HG02973 (cell line): ENCODE measurements around the gene DGKD.

Experiments
- ATAC-seq: cut with Tn5 transposase; IDR thresholded peaks from one replicate; pipeline ENCODE4 v1.9.1; 2021; ENCODE audit warnings: moderate library complexity; ENCODE audit not compliant: unreplicated experiment

DGKD gene

DNA sequence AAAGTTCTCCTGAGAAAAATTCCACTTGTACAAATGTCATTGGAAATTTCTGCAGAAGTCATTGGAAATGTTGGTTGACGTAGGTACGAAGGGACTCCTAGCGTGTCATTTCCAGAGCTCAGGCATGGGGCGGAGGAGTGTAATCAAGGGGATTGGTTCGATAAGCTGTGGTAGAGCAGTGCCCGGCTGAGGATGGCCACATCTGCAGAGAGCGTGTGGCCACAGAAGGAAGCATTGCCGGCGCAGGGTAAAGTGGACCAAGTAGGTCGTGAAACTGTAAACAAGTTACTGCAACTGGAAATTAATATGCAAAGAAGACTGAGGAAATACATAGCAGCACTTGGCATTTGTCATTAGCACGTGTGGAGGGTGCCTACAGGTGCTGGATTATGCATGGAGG, 101.8 kb downstream of the DGKD start:
- no peak for ATAC-seq

DNA sequence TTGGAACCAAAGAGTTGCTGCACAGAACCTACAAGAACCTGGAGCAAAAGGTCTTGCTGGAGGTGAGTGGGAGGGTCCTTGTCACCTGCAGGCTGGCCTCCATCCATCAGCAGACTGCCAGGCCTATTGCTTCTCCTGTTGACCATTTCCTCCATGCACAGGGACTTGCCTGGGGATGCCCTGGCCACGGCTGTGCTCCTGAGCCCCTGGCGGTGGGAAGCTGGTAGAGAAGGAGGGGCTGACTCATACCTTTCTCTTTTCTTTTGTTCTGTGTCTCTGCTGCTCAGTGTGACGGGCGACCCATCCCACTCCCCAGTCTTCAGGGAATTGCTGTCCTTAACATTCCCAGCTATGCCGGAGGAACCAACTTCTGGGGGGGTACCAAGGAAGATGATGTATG, 102.6 kb downstream of the DGKD start:
- ATAC-seq: no peak

DNA sequence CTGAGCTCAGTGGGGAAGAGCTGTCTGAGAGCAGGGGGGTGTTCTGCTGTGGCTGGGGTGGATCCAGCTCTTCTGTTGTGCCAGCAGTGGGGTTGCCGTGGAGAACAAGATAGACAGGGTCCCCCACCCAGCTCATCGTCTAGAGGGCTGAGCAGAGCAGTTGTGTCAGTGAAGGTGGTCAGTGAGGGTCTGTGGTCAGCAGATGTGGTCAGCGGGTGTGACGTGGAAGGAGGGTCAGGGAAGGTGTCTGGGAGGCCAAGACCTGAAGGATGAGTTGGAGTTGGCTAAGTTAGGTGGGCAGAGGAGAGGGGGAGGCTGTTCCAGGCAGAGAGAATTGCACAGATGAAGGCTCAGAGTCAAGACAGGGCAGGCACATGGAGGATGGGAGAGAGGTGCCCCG, 103.1 kb downstream of the DGKD start:
- ATAC-seq: no peak

DNA sequence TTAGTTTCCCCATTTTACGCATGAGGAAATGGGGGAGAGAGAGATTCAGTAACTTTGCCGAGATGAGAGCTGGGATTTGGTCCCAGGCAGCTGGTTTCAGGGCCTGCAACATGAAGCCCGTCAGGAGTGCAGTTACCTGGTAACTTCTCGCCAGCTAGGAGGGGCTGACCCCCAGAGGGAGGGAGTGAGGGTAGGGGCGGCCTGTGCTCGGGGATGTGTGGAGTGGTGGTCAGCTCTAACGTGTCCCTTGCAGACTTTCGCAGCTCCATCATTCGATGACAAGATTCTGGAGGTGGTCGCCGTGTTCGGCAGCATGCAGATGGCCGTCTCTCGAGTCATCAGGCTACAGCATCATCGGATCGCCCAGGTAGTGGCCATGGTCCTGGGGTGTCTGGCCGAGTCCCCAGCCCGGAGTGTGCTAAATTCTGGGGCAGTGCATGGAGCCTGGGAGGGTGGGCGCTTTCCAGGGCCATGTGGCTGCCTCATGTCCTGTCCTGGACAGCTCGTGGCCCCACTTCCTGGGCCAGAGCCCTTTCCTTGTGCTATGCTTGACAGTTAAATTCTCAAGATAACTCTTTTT, 103.8 kb downstream of the DGKD start:
- no peak for ATAC-seq

DNA sequence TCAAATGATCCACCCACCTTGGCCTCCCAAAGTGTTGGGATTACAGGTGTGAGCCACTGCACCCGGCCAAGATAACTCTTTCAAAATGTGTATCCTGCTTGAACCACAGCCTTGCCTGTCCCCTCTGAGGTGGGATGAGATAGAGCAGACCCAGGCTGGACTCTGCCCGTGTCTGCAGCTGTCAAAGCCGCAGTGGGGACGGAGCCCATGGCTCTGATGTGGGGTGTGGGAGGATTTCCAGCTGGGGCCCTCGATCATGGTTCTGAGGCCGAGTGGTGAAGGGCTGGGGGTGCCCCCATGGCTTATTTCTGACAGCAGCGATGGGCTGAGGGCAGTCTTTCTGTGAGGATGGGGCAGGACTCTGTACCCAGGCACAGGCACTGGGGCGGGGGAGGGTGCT, 104.5 kb downstream of the DGKD start:
- ATAC-seq: no peak

DNA sequence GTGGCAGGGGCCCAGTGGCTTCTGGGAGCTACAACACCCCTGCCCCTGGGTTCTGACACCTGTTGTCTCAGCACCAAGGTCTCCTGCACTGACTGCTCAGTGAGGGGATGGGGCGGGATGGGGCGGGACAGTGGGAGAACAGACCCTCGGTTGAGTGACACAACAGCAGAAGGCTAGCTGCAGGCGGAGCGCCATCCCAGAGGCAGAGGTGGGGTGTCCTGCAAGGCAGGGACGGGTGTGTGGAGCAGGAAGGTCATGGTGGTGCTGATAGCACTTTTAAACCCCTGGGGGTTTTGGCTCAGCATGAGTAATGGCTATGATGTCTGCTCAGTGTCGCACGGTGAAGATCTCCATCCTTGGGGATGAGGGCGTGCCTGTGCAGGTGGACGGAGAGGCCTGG, 105.1 kb downstream of the DGKD start:
- no peak for ATAC-seq

DNA sequence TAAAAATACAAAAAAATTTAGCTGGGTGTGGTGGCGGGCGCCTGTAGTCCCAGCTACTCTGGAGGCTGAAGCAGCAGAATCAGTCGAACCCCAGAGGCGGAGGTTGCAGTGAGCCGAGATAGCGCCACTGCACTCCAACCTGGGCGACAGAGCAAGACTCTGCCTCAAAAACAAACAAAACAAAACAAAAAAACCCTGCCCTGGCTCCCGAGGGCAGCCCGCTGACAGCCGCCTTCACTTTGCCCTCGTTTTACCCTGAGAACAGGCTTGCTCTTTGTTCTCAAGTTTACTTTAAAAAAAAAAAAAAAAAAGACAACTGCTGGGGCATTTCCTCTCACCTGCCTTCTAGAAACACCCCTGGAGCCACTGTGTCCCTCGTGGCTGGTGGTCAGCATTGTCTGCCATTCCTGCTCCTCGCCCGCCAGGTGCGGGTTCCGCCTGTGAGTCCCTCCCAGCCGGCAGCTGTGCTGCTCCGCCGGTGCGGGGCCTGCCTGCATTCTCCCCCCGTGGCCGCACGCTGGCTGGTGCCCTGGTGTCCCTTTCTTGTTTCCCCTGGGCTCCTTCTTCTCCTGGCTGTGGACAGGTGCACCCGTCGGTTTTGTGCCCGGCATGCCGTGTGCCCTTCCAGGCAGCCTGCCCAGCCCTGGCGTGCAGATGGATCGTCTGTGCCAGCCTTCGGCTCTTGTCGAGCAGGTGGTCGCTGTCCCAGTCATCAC, 106.6 kb downstream of the DGKD start:
- no peak for ATAC-seq

DNA sequence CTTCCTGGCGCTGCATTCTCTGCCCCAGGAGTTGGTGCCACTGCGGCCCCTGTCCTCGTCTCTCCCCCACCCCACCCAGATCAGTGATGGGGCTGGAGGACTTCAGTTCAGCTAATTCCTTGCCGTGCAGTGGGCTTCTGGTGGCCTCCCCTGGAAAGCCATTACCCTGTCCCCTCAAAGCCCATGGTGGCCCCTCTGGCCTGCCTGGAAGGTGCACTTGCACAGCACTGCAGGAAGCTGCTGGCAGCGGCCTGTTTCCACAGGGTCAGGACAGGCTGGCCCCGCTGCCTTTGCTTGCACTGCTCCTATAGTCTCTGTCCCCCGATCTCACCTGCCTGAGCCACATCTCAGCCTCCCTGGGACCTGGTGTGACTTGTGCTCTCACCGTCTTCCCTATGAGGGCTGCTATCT, 107.2 kb downstream of the DGKD start:
- no peak for ATAC-seq

DNA sequence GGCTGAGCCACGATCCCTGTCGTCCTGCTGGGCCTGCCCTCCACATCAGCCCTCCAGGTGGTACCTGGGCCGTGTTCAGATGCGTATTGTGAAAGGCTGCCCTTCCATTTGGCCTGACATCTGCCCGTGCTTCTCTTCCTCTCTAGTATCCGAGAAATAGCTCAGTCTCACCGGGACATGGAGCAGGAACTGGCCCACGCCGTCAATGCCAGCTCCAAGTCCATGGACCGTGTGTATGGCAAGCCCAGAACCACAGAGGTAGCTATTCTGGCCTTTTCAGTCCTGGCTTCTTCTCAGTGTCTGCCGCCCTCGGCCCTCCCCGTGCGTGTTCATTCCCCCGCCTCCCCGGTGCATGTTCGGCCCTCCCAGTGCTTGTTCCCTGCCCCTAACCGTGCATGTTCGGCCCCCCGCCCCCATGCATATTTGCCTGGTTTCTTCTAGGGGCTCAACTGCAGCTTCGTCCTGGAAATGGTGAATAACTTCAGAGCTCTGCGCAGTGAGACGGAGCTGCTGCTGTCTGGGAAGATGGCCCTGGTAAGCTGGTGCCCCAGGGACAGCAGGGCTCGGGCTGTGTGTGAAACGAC, 108.0 kb downstream of the DGKD start:
- ATAC-seq: no peak

DNA sequence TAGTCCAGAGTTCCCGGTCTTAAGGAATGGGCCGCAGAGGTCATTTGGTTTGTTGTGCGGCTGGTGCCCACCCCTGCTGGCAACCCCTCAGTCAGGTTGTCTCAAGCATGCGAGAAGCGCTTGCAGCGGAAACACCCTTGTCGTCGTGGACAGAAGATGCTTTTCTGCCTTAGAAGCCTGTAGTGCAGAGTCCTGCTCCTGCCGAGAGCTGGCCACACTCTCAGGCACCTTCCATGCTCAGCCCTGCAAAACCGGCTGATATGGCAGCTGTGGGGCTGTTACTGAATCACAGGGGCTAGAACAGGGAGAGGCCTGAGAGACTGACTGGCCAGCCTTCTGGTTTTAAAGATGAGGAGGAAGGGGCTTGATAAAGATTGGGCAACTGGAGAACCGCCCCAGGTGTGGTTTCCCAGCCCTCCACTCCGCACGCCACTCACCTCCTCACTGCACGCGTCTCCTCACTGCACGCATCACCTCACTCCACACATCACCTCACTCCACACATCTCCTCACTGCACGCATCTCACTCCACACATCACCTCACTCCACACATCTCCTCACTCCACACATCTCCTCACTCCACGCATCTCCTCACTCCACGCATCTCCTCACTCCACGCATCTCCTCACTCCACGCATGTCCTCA, 108.7 kb downstream of the DGKD start:
- no peak for ATAC-seq

DNA sequence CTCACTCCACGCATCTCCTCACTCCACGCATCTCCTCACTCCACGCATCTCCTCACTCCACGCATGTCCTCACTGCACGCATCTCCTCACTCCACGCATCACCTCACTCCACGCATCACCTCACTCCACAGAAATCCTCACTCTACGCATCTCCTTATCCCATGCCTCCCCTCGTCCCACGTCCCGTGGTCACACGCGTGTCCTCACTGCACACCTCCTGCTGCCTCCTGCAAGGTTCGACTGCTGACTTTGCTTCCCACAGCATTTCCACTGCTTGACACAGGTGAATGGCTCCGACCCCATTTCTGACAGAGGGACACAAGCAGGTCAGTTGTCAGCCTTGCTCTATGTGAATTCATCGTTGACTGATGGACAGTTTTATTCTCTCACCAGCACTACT, 109.3 kb downstream of the DGKD start:
- ATAC-seq: no peak

DNA sequence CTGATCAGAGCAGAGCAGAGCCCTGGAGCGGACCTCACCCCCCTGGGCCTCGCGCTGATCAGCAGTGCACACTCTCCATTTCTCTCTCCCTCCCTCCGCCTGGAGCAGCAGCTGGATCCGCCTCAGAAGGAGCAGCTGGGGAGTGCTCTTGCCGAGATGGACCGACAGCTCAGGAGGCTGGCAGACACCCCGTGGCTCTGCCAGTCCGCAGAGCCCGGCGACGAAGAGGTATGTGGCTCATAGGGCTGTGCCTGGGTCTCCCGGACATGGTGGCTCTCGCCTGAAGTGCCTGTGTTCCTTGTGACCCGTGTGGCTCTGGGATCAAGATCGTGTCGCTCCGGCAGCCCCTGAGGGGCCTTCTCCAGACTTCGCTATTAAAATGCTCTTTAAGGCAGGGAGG, 109.8 kb downstream of the DGKD start:
- no peak for ATAC-seq

DNA sequence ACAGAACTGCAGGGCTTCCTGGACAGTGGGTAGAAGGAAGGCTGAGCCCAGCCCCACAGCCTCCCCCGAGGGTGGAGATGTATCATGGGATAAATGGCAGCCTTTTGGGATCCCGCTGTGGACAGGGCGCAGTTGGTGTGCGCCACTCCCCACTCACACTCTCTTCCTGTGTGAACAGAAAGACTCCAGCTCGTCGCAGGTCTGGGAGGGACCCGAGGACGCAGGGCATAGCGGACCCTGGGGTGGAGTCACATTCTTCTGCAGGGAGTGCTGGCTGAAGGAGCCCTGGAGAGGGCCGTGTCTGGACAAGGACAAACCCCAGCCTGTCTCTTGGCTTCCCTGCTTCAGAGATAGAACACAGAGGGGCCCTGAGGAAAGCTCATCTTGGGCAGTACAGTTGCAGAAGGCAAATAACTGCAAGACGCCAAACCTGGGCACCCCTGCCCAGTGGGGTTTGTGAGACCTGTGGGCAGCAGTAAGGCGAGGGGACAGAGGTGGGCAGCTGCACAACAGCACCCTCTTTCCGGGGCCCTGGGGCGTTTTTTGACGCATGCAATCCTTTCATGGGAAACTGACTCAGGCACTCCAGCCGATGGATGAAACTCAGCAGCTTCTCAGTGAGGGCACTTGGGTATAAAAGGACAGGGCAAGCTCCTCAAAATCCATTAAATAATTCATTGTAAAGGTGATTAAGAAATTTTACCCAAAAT, 110.4 kb downstream of the DGKD start:
- no peak for ATAC-seq

DNA sequence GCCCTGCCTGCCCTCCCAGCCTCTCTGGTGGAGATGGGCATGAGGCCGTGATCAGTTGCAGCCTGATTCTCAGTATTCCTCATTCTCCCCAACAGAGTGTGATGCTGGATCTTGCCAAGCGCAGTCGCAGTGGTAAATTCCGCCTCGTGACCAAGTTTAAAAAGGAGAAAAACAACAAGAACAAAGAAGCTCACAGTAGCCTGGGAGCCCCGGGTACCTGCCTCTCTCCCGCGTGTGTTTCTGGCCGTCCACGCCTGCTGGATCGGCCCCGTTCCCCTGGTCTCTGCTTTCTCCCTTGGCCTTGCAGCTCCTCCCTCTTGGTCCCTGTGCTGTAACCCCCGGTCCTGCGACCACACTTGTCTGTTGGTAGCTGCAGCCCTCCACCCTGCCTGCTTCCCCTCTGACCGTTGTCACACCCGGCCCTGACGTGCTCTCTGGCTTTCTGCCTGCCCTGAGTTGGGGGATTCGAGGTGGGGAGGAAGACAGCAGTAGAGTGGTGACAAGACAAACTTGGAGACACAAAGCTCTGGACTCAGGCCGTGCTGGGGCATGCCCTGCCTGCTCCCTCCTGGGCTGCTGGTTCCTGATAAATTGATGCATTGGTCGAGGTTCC, 112.8 kb downstream of the DGKD start:
- ATAC-seq: no peak

DNA sequence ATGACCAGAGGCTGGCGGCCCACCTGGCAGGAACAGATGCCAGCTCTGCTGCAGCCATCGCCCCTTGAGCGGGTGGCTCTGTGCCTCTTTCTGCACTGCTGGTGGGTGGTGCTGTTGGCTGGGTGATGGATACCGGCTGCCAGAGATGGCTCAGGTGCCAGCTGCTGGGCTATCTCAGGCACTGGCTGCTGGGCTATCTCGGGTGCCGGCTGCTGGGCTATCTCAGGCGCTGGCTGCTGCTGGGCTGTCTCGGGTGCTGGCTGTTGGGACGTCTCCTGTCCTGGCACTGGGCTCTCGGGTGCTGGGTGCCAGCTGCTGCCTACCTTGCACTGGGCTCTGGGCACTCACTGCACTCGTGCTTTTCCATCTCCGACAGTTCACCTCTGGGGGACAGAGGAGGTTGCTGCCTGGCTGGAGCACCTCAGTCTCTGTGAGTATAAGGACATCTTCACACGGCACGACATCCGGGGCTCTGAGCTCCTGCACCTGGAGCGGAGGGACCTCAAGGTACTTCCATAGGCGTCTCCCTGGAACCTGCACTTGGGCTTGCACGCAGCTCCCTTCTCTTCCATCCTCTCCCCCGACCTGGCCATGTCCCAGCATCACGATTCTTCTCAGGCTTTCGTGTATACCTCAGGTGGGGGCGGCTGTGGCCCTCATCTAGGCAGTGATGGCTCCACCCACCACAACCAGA, 113.9 kb downstream of the DGKD start:
- ATAC-seq: no peak

DNA sequence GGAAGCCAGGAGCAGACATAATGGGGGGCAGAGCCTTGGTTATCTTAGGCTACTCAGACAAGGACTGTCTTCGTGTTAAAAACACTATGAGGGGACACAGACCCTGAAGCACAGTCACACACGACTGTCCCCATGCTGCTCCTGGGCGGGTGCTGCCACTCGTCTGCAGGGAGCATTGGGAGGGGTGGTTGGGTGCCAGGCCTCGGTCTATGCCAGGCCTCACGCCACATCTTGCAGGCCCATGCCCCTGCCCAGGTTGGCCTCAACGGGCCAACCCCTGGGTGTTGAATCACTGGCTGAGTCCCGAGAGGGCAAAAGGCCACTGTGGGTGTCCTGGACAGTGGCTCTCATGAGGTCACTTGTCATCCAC, 114.4 kb downstream of the DGKD start:
- ATAC-seq: no peak

DNA sequence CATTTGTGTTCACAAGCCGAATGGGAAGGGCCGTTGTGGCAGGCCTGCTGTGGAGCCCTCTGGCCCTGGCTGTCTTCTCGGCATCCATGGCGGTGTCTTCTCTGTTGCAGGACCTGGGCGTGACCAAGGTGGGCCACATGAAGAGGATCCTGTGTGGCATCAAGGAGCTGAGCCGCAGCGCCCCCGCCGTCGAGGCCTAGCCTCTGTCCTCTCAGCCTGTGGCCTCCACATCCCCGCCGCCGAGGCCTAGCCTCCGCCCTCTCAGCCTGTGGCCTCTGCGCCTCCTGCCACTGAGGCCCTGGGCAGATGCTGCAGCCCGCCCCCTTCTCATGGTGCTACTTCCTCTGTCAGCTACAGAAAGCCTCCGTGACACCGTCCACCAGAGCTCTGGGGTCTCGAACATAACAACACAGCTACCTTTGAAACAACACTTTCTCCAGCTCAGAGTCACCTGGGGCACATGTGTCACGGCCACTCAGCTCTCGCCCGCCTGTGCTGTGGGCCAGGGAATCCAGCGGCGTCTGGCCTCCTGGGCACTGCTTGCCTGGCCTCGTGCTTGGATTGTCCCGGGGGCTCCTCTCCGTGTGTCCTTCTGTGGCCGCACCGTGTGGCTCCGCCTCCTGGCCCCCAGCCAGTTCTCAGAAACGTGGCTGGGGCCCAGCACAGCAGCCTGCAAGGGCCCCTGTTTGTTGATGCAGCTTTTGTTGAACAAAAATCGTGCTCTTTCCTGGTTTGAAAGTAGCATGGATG, 115.1 kb downstream of the DGKD start:
- no peak for ATAC-seq

DNA sequence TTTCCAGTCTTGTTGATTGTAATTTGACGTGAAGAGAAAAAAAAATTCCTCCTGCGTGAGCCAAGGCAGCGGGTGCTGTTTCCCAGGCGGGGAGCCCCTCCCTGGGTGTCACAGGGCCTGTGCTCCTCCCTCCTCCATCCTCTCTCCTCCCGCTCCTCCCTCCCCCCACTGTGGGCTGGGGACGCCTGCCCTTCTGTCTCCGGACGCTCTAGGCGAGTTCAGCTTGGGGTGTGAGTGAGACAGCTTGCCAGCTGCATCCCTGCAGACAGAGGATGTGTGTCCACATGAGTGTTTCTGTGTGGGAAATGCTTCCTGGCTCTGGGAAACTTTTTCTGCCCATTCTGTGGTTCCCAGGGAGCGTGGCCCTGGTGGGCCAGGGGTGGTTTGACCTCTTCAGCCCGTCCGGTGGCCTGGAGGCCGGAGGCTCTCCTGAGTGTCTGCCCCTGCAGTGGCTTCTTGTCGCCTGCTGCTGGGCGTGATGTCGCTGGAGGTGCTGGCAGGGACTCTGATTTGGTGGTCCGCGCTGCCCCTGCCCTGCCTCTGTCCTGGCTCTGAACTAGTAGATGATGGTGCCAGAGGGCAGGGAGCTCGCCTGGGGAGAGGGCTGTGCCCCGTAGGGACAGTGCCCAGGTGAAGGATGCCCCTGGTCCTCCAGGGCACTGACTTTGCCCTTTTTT, 115.9 kb downstream of the DGKD start:
- ATAC-seq: no peak

DNA sequence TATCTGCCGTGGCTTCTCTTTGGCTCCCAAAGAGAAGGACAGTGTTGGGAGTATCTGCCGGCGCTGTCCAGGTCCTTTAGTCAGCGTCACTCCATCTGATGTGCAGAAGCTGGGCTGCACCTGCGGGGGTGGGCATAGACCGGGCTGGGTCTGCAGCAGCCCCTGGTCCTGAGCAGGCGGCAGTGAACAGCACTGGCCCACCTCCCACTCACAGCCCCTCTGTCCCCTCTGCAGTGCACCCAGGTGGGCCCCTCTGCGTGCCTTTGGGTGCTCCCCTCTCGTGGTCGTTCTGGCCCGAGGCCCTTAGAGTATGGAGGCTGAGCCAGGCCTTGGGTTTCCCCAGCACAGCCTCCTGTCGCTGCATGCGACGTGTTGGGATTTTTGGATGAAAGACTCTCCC, 116.5 kb downstream of the DGKD start:
- ATAC-seq: no peak
